Measurements from ENCODE around the gene MEIOSIN.
A peak's percentile ranks its signal among the peaks of the same experiment; 100 is the strongest.
"Not testable (repeated sequence)": the region's sequence is repeated elsewhere in the genome, so short reads cannot be mapped to it uniquely, and the experiment has no call there.

The MEIOSIN gene

GRCh38 chr19:45730368-45731288, 2.6 kb upstream of the MEIOSIN start, which contains the start of gene FBXO46:
TSS of gene FBXO46 (minus strand) at chr19:45730896. CDS start at chr19:45713495, 17,401 bp downstream.
- TF ChIP-seq, protein P1, sequence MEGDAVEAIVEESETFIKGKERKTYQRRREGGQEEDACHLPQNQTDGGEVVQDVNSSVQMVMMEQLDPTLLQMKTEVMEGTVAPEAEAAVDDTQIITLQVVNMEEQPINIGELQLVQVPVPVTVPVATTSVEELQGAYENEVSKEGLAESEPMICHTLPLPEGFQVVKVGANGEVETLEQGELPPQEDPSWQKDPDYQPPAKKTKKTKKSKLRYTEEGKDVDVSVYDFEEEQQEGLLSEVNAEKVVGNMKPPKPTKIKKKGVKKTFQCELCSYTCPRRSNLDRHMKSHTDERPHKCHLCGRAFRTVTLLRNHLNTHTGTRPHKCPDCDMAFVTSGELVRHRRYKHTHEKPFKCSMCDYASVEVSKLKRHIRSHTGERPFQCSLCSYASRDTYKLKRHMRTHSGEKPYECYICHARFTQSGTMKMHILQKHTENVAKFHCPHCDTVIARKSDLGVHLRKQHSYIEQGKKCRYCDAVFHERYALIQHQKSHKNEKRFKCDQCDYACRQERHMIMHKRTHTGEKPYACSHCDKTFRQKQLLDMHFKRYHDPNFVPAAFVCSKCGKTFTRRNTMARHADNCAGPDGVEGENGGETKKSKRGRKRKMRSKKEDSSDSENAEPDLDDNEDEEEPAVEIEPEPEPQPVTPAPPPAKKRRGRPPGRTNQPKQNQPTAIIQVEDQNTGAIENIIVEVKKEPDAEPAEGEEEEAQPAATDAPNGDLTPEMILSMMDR (conservative IDR thresholded peaks at IDR 0.05): no peak
- no peak for TF ChIP-seq ZFX (IDR thresholded peaks at IDR 0.05)
- H3K27ac ChIP-seq: peak within 1 kb of the TSS; percentile 70

- no peak overlapping the region for H3K27ac ChIP-seq
- TF ChIP-seq, protein P1 (conservative IDR thresholded peaks at IDR 0.05): no peak
- TF ChIP-seq ZFX (IDR thresholded peaks at IDR 0.05): no peak
Measured at GRCh38 chr19:45739498-45740439, 6.5 kb downstream of the MEIOSIN start.

DNA sequence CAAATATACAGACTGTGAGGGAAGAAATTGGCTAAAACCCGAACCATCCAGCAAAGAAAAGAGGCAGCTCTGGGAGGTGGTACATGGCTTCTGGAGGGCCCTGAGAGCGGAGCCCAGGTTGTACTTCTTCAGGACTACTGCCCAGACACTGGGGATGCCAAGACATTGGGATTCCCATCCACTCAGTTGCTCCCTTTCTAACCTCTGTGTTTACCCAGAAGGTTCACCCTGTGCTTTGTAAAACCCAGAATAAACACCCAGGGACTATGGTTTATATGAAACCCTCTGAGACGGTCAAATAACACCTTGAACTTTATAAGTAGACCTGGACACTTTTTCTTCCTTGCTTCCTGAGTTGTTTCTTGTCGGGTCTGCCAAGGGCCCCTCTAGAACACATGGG, 9.7 kb downstream of the MEIOSIN start:
- TF ChIP-seq ZFX (IDR thresholded peaks at IDR 0.05): no peak
- TF ChIP-seq, protein P1 (conservative IDR thresholded peaks at IDR 0.05): no peak
- peak overlapping the region; percentile 95 for H3K27ac ChIP-seq

- no peak overlapping the region for H3K27ac ChIP-seq
- TF ChIP-seq ZFX (IDR thresholded peaks at IDR 0.05): no peak
- TF ChIP-seq, protein P1 (conservative IDR thresholded peaks at IDR 0.05): no peak
Measured at GRCh38 chr19:45745606-45746005, 12.4 kb downstream of the MEIOSIN start.

- TF ChIP-seq, protein P1 (conservative IDR thresholded peaks at IDR 0.05): no peak
- H3K27ac ChIP-seq: no peak overlapping the region
Measured at GRCh38 chr19:45746866-45747265, 13.6 kb downstream of the MEIOSIN start.

DNA sequence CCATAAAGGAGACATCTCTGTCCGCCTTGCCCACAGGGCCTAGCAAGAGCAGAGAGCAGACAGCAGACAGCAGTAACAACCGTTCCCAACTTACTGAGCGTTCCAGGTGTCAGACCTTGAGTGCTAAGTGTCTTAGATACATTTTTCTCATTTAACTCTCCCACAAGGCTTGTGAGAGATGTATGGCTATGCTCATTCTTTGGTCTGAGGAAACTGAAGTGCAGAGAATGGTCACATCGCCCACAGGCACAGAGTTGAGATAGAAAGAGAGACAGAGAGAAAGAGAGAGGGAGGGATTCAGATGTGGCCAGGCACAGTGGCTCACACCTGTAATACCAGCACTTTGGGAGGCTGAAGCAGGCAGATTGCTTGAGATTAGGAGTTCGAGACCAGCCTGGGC, 14.3 kb downstream of the MEIOSIN start:
- TF ChIP-seq, protein P1 (conservative IDR thresholded peaks at IDR 0.05): no peak
- TF ChIP-seq ZFX (IDR thresholded peaks at IDR 0.05): no peak
- H3K27ac ChIP-seq: no peak overlapping the region

DNA sequence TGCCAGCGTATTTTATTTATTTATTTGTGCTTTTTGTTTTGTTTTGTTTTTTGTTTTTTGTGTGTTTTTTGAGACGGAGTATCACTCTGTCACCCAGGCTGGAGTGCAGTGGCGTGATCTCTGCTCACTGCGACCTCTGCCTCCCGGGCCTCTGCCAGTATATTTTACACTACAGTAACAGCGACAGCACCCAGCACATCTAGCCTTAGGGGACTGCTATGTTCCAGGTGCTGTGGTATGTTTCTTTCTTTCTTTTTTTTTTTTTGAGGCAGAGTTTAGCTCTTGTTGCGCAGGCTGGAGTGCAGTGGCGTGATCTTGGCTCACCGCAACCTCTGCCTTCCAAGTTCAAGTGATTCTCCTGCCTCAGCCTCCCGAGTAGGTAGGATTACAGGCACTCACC, 18.2 kb downstream of the MEIOSIN start:
- not testable (repeated sequence) for H3K27ac ChIP-seq

Data from C4-2B (cell line).